Measurements from ENCODE around the gene TAGLN2. TPM values are rescaled to one million over a fixed set of nuclear protein-coding genes. Genes with fewer than 3 reads are reported as not detected.
"Not testable (repeated sequence)": the region's sequence is repeated elsewhere in the genome, so short reads cannot be mapped to it uniquely, and the experiment has no call there.

The TAGLN2 gene
- total RNA-seq, 1 donor from 2014 or later: 138 TPM

DNA sequence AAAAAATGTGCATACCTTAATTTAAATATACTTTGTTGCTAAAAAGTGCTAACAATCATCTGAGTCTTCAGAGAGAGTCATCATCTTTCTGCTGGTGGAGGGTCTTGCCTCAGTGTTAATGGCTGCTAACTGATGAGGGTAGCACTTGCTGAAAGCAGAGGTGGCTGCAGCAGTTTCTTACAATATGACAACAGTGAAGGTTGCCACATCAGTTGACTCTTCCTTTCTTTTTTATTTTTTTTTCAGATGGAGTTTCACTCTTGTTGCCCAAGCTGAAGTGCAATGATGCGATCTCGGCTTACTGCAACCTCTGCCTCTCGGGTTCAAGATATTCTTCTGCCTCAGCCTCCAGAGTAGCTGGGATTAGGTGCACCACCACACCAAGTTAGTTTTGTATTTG lies 22.8 kb downstream of the TAGLN2 start:
- H3K9me3 Mint-ChIP-seq: peaks cover 5% of the 10 kb centered on the region
- no peak for DNase-seq (ENCODE audit: extremely low spot score, unreplicated experiment)
- H3K27ac Mint-ChIP-seq: no peak overlapping the region

GRCh38 chr1:159900755-159901360 lies 24.4 kb downstream of the TAGLN2 start:
- Mint-ChIP-seq H3K4me1 (ENCODE audit: unreplicated experiment) (peaks cover 27% of the 10 kb centered on the region), H3K27ac (peak overlapping the region; percentile 96), H3K9me3 (peaks cover 4% of the 10 kb centered on the region), H3K4me3 (peak overlapping the region; percentile 85), H3K27me3 (no peaks in the 10 kb centered on the region), H3K36me3 (peaks cover 3% of the 10 kb centered on the region)
- no peak for DNase-seq (ENCODE audit: extremely low spot score, unreplicated experiment)
- no peak for TF ChIP-seq CTCF (conservative IDR thresholded peaks at IDR 0.05)

More for the DNA sequence above, 22.8 kb downstream of the TAGLN2 start:
- no peak for TF ChIP-seq CTCF (conservative IDR thresholded peaks at IDR 0.05)
- Mint-ChIP-seq H3K27me3 (no peaks in the 10 kb centered on the region), H3K4me1 (ENCODE audit: unreplicated experiment) (peaks cover 18% of the 10 kb centered on the region), H3K36me3 (peaks cover 3% of the 10 kb centered on the region), H3K4me3 (no peak overlapping the region)

DNA sequence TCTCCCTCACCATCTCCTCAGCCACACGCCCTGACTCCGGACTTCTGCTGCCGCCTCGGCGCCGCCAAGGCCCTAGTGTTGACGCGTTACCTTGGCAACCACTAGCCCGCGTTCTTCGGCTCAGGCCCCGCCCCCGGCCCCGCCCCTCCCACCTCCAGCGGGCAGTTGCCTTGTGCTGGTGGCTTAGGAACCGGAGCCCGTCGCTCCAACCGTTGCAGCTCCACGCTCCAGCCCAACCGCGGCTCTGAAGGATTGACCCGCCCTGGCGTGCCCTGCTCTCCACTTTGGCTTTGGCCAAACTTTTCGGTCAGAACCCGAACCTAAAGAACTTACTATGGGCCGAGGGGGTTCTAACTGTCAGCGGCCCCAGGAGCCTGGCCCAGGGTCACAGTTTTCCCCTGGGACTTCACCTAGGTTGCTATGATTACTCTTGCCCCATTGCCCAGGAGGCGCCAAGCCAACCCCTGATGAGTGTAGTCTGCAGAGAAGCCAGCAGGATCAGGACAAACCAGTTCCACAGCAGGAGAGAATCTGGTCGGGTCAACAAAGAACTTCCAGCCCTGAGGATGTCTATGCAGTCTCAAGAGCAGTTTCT lies 25.1 kb downstream of the TAGLN2 start, which contains the start of gene CFAP45:
Gene CFAP45 (minus strand): TSS at position 80 of the 595 bp plus-strand sequence. CDS start 67 bp downstream, at position 13.
- peaks cover 3% of the 10 kb centered on the region for H3K36me3 Mint-ChIP-seq
- H3K4me1 Mint-ChIP-seq (ENCODE audit: unreplicated experiment): peaks cover 31% of the 10 kb centered on the region
- no peaks in the 10 kb centered on the region for H3K27me3 Mint-ChIP-seq
- H3K4me3 Mint-ChIP-seq: peak within 1 kb of the TSS; percentile 85
- peaks cover 4% of the 10 kb centered on the region for H3K9me3 Mint-ChIP-seq
- no peak for TF ChIP-seq CTCF (conservative IDR thresholded peaks at IDR 0.05)
- peak; percentile 83 for DNase-seq (ENCODE audit: extremely low spot score, unreplicated experiment)
- peak within 1 kb of the TSS; percentile 96 for H3K27ac Mint-ChIP-seq

DNA sequence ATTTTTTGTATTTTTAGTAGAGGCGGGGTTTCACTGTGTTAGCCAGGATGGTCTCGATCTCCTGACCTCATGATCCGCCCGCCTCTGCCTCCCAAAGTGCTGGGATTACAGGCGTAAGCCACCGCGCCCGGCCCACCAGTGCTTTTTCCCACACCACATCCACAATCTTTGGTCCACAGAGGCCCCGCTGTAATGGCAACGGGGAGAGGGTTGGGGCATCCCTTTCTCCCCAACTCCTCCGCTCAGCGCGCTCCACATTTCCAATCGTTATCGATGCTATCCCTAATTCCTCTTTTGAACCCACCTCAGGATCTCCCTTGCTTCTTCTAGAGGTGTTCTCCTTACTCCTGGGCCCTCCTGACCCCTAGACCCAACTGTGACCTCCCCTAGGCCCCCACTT lies 25.7 kb downstream of the TAGLN2 start:
- H3K27ac Mint-ChIP-seq: peak overlapping the region; percentile 96
- not testable (repeated sequence) for H3K27me3 Mint-ChIP-seq; H3K36me3 Mint-ChIP-seq; DNase-seq (ENCODE audit: extremely low spot score, unreplicated experiment); H3K9me3 Mint-ChIP-seq
- peak overlapping the region; percentile 85 for H3K4me3 Mint-ChIP-seq
- H3K4me1 Mint-ChIP-seq (ENCODE audit: unreplicated experiment): peaks cover 35% of the 10 kb centered on the region

DNA sequence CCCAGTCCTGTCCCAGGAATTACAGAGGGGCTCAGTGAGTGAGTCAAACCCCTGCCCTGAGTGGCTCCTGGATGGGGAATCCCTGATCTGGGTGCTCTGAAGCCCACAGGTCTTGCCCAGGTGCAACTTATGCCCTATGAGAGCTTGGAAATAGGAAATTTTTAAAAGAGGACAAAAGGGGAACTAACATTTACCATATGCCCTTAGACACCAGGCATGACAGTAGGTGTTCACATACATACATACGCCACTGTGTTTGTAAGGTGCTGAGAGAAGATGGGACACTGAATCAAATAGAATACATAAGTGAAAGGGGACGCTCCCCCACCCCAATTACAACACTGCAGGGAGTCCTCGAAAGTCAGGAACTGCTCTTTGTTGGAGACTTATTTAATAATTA lies 26.8 kb downstream of the TAGLN2 start:
- H3K27me3 Mint-ChIP-seq: no peaks in the 10 kb centered on the region
- peaks cover 4% of the 10 kb centered on the region for H3K9me3 Mint-ChIP-seq
- H3K27ac Mint-ChIP-seq: no peak overlapping the region
- H3K4me1 Mint-ChIP-seq (ENCODE audit: unreplicated experiment): peaks cover 35% of the 10 kb centered on the region
- no peak overlapping the region for H3K4me3 Mint-ChIP-seq
- DNase-seq (ENCODE audit: extremely low spot score, unreplicated experiment): no peak
- peaks cover 3% of the 10 kb centered on the region for H3K36me3 Mint-ChIP-seq
- TF ChIP-seq CTCF (conservative IDR thresholded peaks at IDR 0.05): no peak

GRCh38 chr1:159897962-159898361 lies 27.3 kb downstream of the TAGLN2 start:
- Mint-ChIP-seq H3K36me3 (peaks cover 3% of the 10 kb centered on the region), H3K4me3 (no peak overlapping the region), H3K9me3 (peaks cover 4% of the 10 kb centered on the region), H3K27me3 (no peaks in the 10 kb centered on the region), H3K4me1 (ENCODE audit: unreplicated experiment) (peaks cover 38% of the 10 kb centered on the region), H3K27ac (no peak overlapping the region)
- no peak for DNase-seq (ENCODE audit: extremely low spot score, unreplicated experiment)
- no peak for TF ChIP-seq CTCF (conservative IDR thresholded peaks at IDR 0.05)
